HG02970 (cell line): ENCODE results near the gene CSNK1A1.
A peak's percentile ranks its signal among the peaks of the same experiment; 100 is the strongest.

Experiments
- ATAC-seq: cut with Tn5 transposase; IDR thresholded peaks from one replicate; pipeline ENCODE4 v1.9.1; 2021; ENCODE audit warnings: mild to moderate bottlenecking, moderate library complexity, moderate number of reproducible peaks; ENCODE audit not compliant: unreplicated experiment, low FRiP score

The CSNK1A1 gene

GRCh38 chr5:149443210-149443609 is 108.0 kb downstream of the CSNK1A1 start:
- no peak for ATAC-seq

GRCh38 chr5:149442563-149443182 is 108.6 kb downstream of the CSNK1A1 start:
- ATAC-seq: peak; percentile 63
